Measurements from ENCODE around the gene ALG12. TPM values are rescaled to one million over a fixed set of nuclear protein-coding genes. Genes with fewer than 3 reads are reported as not detected.

ALG12 gene
- total and polyA plus RNA-seq, 2 of the 8 experiments (the other 6 are each of a cell fraction or from before 2014, with no cell fraction given), result 13.4 to 22.5 TPM

- Histone ChIP-seq H3K4me3 (ENCODE audit: extremely low read depth in 1 of 4, insufficient read depth in 2 of 4, low read depth in 3 of 4, low read length in 4 of 4) (no peak overlapping the region), H3K4ac (replicated peaks; ENCODE audit: insufficient read length, low read depth, low read length) (no peak overlapping the region), H3K23ac (ENCODE audit: insufficient read length) (no peak overlapping the region), H4K5ac (ENCODE audit: insufficient read length, low read depth, low read length) (no peak overlapping the region), H2AFZ (ENCODE audit: low read length) (no peak overlapping the region), H4K91ac (replicated peaks; ENCODE audit: insufficient read length, low read length) (no peak overlapping the region), H4K8ac (ENCODE audit: extremely low read depth, insufficient read depth, low read length) (peak overlapping the region; percentile 51; the same call in 1 of the 2 replicates), H3K27me3 (replicated peaks in 1 of 4; ENCODE audit: control insufficient read depth in 3 of 4, extremely low read depth in 1 of 4, insufficient read depth in 3 of 4, low read length in 3 of 4) (no peaks in the 10 kb centered on the region), H3K23me2 (ENCODE audit: low read depth, low read length) (no peaks in the 10 kb centered on the region), H3K4me2 (ENCODE audit: insufficient read depth in 1 of 2, low read depth in 2 of 2, low read length in 2 of 2) (no peak overlapping the region), H3K79me1 (ENCODE audit: low read depth, low read length) (no peaks in the 10 kb centered on the region), H3K36me3 (ENCODE audit: control insufficient read depth in 2 of 4, insufficient read depth in 4 of 4, low read length in 3 of 4) (no peaks in the 10 kb centered on the region), H3K9ac (replicated peaks in 1 of 4; ENCODE audit: extremely low read depth in 1 of 4, low read depth in 3 of 4, low read length in 3 of 4) (no peak overlapping the region), H2AK5ac (ENCODE audit: low read depth, low read length) (no peak overlapping the region), H2BK120ac (replicated peaks; ENCODE audit: low read depth, low read length) (no peak overlapping the region), H3K4me1 (replicated peaks in 1 of 4; ENCODE audit: control insufficient read depth in 3 of 4, insufficient read depth in 4 of 4, low read length in 3 of 4) (peaks cover 0 to 34% (median 17%) of the 10 kb centered on the region in 4 experiments; a peak in 5 of 7 replicates), H3K56ac (replicated peaks; ENCODE audit: insufficient read length, low read depth, low read length) (no peak overlapping the region), H3K9me3 (ENCODE audit: insufficient read depth in 2 of 2, low read depth in 1 of 2, low read length in 1 of 2) (no peaks in the 10 kb centered on the region), H3K27ac (ENCODE audit: low read depth, low read length) (no peak overlapping the region), H2BK20ac (ENCODE audit: low read length) (no peak overlapping the region), H2BK5ac (ENCODE audit: low read depth, low read length) (peak overlapping the region; percentile 60; the same call in 1 of the 2 replicates), H3K79me2 (ENCODE audit: control insufficient read depth in 1 of 2, insufficient read depth in 2 of 2, low read length in 2 of 2) (no peaks in the 10 kb centered on the region), H4K20me1 (replicated peaks in 1 of 2; ENCODE audit: control insufficient read depth in 1 of 2, insufficient read depth in 2 of 2, low read length in 2 of 2) (peaks cover 0 to 2% of the 10 kb centered on the region in 2 experiments), H2BK12ac (ENCODE audit: low read depth, low read length) (peak overlapping the region; percentile 84; the same call in 1 of the 2 replicates), H3K18ac (ENCODE audit: extremely low read depth, low read length) (no peak overlapping the region), H3K14ac (ENCODE audit: insufficient read length) (no peak overlapping the region), H2BK15ac (ENCODE audit: low read length) (peak overlapping the region; percentile 46; the same call in 1 of the 2 replicates)
- FAIRE-seq (no peak), DNase-seq (ENCODE audit: low read depth in 1 of 2, low spot score in 2 of 2) (peak in 1 of 2 experiments; percentile 48)
- TF ChIP-seq EP300 (IDR thresholded peaks at IDR 0.05; ENCODE audit: borderline replicate concordance in 1 of 2, low read depth in 2 of 2, low read length in 2 of 2) (no peak), SIRT6 (IDR thresholded peaks at IDR 0.05; ENCODE audit: low read length) (no peak), SIX5 (IDR thresholded peaks at IDR 0.05; ENCODE audit: low read depth, low read length) (no peak), EGR1 (IDR thresholded peaks at IDR 0.05; ENCODE audit: borderline replicate concordance, low read depth, low read length) (no peak), SIN3A (conservative IDR thresholded peaks at IDR 0.05 in 1 of 2, IDR thresholded peaks at IDR 0.05 in 1 of 2; ENCODE audit: low read depth in 1 of 2, low read length in 2 of 2) (no peak), KDM5A (IDR thresholded peaks at IDR 0.05; ENCODE audit: low read length) (no peak), SP4 (IDR thresholded peaks at IDR 0.05; ENCODE audit: low read length) (no peak), CEBPB (IDR thresholded peaks at IDR 0.05; ENCODE audit: low read depth, low read length) (no peak), CREB1 (IDR thresholded peaks at IDR 0.05) (no peak), FOSL1 (IDR thresholded peaks at IDR 0.05; ENCODE audit: insufficient read depth, low read depth, low read length) (no peak), TCF12 (IDR thresholded peaks at IDR 0.05; ENCODE audit: low read depth, low read length) (no peak)
- POLR2A ChIA-PET (ENCODE audit: partially characterized antibody), result interaction anchor here (2.3 kb wide), 1 partner anchor 10 kb away, joined by 7 read pairs; no protein-coding TSS in a partner anchor
- 87% methylated on average over 21 of the region's 23 CpGs; no CpG with 5 or more reads in 1 of the 2 experiments for WGBS, 2 experiments (ENCODE audit: extremely low coverage in 1 of 2, insufficient coverage in 1 of 2, insufficient read length in 1 of 2, insufficient replicate concordance in 2 of 2, low coverage in 1 of 2, low lambda C conversion rate in 2 of 2, missing lambda C conversion rate in 1 of 2)
- CTCF ChIA-PET (ENCODE audit: partially characterized antibody), result interaction anchor here (0.8 to 2.4 kb wide), 3 partner anchors 8 to 32 kb away, joined by 3 to 9 read pairs (median 4); no protein-coding TSS in a partner anchor
Observed at GRCh38 chr22:49948116-49948957, 30.1 kb upstream of the ALG12 start.

Measured in H1 (cell line).